NCI-H1436 treated with DMSO at 0.1 percent for 48 hours (cell line): ENCODE measurements around the gene ARHGEF2.
"Not testable (repeated sequence)": the region's sequence is repeated elsewhere in the genome, so short reads cannot be mapped to it uniquely, and the experiment has no call there.

ENCODE experiments used
- DNase-seq: peaks from one replicate; lab custom pipeline; 2025; lab: John Stamatoyannopoulos, UW

The ARHGEF2 gene

DNA sequence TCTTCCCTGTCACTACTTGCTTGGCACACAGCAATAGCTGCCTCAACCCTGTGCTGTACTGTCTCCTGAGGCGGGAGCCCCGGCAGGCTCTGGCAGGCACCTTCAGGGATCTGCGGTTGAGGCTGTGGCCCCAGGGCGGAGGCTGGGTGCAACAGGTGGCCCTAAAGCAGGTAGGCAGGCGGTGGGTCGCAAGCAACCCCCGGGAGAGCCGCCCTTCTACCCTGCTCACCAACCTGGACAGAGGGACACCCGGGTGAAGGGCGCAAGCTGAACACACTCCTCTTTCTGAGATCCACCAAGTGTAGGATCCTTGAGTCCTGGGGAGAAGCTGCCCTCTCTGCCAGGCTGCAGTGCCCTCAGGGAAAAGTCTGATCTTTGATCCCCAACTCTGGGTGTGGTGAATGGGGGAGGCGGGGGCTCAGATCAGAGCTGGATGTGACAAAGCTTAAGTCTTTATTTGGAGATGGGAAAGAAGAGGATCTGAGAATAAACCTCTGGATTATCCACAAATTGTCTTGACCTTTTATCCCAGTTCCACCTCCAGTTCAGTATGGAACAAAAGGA lies 35.7 kb downstream of the ARHGEF2 start:
- DNase-seq: no peak

DNA sequence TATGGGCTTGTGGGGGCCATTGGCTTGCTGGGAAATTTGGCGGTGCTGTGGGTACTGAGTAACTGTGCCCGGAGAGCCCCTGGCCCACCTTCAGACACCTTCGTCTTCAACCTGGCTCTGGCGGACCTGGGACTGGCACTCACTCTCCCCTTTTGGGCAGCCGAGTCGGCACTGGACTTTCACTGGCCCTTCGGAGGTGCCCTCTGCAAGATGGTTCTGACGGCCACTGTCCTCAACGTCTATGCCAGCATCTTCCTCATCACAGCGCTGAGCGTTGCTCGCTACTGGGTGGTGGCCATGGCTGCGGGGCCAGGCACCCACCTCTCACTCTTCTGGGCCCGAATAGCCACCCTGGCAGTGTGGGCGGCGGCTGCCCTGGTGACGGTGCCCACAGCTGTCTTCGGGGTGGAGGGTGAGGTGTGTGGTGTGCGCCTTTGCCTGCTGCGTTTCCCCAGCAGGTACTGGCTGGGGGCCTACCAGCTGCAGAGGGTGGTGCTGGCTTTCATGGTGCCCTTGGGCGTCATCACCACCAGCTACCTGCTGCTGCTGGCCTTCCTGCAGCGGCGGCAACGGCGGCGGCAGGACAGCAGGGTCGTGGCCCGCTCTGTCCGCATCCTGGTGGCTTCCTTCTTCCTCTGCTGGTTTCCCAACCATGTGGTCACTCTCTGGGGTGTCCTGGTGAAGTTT lies 36.4 kb downstream of the ARHGEF2 start:
- no peak for DNase-seq

DNA sequence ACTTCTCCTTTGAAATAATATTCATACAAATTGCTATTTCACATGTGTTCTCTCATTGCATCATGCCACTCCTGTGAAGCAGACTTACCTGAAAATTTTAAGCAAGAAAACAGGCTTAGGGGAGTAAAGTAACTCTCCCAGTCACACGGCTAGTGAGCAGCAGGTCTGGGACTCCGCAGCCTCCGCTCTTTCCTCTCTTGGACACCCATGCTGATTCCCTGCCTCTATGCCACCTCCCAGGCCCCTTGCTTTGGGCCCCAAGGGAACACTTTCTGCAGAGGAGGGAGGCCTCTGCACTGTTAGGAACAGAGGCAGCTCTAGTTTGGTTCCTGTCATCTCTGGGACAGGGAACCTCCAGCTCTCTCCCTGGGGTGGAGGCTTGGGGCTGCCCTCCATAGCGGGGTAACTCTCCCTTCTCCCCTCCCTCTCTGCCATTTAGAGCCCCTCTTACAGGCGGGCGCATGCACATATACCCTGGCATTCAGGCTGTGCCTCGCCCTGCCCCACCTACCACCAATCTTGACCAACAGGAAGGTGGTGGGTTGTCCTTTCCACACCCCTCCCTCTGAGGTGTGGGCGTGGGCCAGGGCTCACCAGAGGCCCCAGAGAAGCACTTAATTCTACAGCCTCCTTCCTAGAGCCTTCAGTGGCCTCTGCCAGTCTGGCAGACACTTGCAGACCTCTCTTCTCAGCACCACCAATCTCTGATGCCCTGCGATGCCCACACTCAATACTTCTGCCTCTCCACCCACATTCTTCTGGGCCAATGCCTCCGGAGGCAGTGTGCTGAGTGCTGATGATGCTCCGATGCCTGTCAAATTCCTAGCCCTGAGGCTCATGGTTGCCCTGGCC lies 37.1 kb downstream of the ARHGEF2 start, which contains the start of gene RXFP4:
Gene RXFP4, plus strand, starts transcription at position 646 of the 852 bp plus-strand sequence. Its CDS starts 72 bp downstream, at position 718.
- no peak for DNase-seq

DNA sequence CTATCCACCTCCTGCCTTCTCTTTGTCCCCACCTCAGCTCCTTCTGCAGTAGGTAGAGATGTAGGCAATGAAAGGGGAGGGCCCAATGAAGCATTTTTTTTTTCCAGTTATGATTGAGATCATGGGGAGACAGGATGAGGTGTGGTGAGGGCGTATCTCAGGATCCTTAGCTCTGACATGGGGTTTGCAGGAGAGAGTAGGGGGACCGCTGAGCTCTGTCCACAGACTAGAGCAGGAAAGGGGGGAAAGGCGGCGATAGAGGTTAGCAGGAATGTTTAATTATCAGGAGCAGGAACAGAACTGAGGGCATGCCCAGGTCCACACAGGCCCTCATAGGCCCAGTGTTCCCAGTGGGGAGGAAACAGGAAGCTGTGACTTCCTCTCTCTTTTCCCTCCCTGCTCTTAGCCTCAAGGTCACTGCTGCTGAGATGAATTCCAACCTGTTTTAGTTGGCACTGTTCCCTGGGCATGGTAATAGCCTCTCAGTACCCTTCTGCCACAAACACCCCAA lies 37.8 kb downstream of the ARHGEF2 start:
- DNase-seq: no peak

DNA sequence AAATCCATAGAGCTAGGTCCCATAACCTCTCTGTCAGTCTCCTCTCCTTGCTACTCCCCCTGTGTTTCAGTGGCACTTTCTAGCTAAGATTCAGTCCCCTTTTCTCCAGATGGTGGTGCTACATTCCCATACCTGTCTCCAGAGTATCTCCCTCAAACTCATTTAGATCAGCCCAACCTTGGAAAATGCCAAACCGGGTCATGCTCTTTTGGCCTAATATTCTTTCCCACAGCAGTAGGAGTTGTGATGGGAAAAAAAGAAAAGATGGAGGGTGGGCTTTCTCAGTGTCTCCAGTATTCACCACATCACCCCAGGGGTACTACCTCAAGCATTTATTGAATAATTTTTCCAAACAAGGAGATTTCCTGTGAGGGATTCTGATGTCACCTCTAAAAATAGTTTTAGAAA lies 40.1 kb downstream of the ARHGEF2 start:
- DNase-seq: peak; percentile 32

DNA sequence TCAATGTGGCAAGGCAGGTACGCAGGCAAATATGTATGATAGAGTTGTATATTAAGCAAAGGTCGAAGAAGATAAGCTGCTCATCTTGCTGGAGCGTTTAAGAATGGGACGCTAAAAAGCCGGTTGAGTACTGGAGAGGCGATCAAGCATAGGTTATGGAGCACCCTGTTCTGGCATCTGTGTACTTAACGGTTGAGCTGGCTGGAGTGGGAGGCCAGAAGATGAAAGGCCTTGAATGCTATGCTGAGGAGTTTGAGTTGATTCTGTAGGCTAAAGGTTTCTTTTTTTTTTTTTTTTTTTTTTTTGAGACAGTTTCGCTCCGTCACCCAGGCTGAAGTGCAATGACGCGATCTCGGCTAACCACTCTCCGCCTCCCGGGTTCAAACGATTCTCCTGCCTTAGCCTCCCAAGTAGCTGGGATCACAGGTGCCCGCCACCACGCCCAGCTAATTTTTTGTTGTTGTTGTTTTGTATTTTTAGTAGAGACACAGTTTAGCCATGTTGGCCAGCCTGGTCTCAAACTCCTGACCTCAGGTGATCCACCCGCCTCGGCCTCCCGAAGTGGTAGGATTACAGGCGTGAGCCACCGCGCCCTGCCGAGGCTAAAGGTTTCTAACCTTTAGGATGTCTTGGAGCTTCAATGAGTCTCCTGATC lies 43.3 kb downstream of the ARHGEF2 start:
- DNase-seq: no peak

DNA sequence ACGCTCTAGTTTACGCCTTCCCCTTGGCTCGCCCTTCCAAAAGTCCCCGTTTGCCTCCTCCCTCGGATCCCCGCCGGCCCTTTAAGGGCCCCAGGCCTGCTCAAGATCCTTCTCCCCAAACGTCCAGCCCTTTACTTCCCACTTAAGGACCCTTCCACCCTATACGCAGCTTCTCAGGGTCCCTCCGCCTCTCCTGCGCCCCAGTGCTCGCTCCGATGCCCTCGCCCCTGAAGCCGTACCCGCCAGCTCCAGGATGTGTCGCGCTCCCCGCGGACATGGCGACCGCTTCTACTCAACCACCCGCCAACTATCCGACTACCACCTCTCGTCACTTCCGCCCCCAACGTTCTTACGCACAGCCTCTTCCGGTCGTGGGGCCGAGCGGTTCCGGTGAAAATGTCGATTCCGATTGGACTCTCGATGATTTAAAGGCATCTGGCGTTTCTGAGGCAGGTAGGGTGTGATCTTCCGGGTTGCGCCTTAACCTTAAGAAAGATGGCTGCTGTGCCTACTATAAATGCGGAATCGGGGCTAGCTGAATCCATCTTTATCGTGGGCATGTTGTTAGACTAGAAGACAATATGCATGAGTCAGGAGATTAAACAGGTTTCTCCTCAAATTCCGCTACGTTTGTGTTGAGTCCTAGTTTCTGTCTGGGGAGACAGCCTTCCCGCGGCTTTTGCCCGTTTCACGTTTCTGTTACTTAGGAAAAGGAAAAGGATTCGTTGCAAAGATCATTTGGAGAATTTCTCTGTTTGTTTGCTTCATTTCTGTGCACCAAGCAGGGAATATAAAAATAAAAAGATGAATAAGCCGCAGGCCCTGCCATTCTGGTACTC lies 44.0 kb downstream of the ARHGEF2 start, which contains the start of gene KHDC4:
Gene KHDC4, minus strand, starts transcription at position 317 of the 839 bp plus-strand sequence. Its CDS starts 40 bp downstream, at position 277.
- DNase-seq: peak; percentile 97

DNA sequence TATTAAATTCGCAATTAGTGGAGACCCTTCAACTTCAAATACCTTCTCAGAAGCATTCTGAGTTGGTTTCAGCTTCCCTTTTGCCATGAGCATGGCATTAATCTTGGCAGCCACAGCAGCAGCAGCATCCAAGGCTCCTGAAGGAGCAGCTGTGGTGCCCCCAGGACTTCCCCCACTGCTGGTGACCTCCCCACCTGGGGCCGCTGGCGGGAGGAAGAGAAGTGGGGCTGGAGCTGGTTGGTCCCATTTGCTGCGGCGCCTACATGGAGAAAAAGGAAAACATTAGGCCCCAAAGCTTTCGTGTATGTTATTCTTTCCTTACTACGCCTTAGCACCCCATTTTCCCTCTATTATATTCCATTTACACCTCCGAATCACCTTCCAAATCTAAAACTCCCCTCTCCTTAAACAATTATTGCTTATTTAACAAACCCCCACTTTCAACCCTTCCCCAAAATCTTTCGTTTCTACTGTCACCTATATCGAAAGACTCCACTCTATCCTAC lies 44.7 kb downstream of the ARHGEF2 start:
- DNase-seq: no peak

DNA sequence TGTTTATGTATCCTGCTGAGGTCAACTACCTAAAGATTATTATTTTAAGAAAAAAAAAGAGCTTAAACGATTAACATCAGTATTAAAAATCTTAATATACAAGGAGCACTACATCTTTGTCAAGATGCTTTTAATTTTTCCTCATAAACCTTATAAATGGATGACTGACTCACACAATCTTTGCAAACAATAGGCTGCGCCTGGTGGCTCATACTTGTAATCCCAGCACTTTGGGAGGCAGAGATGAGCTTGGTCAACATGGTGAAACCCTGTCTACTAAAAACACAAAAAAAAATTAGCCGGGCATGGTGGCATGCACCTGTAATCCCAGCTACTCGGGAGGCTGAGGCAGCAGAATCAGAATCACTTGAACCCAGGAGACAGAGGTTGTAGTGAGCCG lies 45.9 kb downstream of the ARHGEF2 start:
- no peak for DNase-seq

DNA sequence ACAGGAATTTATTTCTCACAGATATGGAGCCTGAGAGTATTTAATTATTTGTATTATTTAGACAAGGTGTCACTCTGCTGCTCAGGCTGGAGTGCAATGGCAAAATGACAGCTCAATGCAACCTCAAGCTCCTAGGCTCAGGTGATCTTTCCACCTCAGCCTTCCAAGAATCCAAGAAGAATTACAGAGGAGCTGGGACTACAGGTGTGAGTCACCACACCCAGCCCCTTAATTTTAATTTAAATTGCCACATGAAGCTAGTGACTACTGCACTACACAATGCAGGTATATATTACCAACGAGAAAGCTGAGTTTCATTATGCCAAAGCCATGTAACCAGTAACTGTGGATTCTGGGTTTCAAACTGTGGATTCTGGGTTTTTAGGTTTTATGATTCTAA lies 46.3 kb downstream of the ARHGEF2 start:
- DNase-seq: no peak

DNA sequence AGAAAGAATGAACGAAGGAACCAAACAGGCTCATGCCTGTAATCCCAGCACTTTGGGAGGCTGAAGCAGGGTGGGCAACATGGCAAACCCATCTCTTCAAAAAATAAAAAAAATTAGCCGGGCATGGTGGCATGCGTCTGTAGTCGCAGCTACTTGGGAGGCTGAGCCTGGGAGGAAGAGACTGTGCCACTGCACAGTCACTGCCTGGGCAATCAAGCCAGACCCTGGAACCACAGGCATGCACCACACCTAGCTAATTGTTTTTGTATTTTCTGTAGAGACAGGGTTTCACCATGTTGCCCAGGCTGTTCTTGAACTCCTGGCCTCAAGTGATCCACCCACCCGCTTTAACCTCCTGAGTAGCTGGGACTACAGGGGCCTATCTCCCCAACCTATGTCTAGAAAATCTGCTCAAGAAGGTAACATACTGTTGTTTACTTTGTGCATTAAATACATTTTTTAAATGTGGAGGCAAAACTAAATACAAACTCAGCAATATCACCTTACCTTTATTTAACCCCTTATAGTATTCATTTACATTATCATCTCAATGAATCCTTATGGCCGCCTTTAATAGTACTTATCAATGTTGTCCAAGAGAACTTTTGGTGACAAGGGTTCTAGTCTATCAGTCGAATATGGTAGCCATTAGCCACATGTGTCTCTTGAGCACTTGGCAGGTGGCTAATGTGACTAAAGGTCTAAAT lies 46.9 kb downstream of the ARHGEF2 start:
- DNase-seq: no peak

DNA sequence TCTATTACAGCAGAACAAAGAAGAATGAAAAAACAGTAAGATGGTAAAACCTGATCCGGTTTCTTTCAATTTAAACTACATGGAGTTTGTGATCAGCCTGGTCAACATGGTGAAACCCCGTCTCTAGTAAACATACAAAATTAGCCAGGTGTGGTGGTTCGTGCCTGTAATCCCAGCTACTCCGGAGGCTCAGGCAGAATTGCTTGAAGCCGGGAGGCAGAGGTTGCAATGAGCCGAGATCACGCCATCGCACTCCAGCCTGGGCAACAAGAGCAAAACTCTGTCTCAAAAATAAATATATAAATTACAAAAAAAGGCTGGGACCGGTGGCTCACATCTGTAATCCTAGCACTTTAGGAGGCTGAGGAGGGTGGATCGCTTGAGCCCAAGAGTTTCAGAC lies 47.6 kb downstream of the ARHGEF2 start:
- DNase-seq: not testable (repeated sequence)

DNA sequence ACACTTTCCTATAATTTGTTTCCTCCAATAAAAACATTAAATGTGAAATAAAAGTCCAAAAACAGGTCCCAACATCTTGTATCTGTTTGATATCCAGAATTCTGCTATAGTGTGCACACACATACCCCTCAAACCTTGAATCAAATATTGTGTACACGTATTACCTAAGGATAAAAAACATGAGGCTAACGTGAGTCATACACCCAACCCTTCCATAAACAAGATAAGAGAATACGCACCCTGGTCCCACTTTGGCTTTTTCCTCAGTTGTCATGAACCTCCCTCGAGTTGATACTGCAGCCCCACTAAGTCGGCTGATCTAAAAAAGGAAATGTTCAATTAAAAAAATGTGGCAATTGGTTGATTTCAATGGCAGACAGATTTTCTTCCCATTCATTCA lies 49.3 kb downstream of the ARHGEF2 start:
- no peak for DNase-seq

DNA sequence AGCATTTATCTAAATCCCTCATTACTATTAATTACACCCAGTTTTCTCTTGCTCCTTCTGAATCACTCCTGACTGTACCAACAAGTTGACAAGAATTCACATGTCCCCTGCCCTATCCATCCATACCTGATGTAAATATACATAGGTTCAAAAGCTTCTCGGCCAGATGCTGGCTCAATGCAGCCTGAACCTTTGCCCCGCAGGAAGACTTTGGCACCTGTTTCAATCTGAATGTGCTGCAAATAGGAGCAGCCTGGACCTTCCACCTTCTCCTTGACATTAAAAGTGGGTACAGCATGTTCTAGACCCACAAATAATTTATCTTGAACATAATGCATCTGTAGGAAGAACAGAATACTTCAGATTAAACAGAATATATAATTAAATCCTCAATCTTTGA lies 52.8 kb downstream of the ARHGEF2 start:
- no peak for DNase-seq

DNA sequence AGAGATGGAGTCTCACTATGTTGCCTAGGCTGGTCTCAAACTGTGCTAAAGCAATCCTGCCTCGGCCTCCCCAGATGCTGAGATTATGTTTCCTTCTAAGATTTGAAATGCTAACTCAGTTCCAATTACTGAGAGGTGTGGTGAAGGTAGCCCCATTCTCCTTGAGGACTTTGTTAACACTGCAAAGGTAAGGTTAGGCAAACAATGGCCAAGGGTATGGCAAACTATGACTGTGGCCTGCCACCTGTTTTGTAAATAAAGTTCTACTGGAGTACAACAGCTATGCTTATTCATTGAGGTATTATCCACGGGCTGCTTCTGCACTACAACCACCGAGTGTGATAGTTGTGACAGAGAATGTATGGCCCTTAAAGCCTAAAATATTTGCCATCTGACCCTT lies 57.6 kb downstream of the ARHGEF2 start:
- DNase-seq: no peak

DNA sequence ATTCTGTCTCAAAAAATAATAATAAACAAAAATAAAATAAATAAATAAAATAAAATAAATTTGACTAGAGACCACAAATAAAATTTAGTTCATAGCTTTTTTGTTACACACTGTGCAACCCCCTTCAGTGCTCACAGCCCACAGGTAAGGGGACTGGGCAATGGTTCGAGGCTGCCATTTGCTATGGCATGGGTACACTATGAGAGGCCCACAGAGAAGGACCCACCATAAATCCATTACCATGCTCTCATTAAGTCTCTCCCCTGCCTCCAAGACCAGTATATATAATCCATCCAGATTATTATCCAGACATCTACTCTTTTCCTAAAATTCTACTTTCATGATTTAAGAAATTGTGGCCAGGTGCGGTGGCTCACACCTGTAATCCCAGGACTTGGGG lies 58.5 kb downstream of the ARHGEF2 start:
- DNase-seq: no peak

DNA sequence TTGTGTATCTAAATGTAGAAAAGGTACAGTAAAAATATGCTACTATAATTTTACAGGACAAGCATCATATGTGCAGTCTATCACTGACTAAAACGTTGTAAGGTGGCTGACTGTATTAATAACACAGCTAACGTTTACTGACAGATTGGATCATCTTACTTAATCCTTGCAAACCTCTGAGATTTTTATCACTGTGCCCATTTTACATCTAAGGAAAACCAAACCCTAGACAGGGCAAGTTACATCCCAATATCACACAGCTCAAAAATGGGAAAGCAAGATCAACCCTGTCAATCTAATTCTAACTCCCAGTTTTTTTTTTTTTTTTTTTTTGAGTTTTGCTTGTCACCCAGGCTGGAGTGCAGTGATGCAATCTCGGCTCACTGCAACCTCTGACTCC lies 59.7 kb downstream of the ARHGEF2 start:
- no peak for DNase-seq

DNA sequence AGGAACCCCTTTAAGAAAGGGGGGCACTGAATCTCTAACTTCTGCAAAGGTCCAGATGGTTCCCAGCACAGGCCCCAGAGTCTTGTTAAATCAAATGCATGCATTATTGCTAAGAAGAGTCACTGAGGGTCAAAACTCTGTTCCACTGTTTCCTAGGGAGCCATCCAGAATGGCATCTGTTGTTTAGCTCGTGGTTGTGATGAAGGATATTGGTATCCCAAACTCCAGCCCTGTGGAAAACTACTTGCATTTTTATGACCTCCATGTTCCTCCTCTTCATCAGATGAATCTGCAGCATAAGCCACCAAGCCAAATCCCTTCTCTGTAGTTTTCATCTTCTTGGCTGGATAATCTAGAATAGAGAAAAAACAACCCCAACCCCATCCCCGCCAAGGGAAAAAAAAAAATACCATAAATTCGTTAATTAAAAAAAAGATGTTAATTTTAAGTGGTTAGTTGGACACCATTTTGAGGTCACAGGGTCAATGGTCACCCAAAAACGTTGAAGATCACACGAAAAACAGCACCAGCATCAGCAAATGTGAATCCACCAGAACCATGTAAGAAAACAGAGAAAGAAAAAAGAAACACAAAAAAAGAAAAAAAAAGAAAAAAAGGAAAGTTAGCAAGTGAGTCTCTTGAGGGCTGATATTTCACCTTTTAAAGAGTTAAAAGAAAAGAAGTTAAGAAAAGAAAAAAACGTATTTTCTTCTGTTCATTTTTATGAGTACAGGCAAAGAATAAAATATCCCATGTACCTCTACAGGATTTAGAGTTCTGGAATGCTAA lies 64.2 kb downstream of the ARHGEF2 start:
- DNase-seq: no peak

DNA sequence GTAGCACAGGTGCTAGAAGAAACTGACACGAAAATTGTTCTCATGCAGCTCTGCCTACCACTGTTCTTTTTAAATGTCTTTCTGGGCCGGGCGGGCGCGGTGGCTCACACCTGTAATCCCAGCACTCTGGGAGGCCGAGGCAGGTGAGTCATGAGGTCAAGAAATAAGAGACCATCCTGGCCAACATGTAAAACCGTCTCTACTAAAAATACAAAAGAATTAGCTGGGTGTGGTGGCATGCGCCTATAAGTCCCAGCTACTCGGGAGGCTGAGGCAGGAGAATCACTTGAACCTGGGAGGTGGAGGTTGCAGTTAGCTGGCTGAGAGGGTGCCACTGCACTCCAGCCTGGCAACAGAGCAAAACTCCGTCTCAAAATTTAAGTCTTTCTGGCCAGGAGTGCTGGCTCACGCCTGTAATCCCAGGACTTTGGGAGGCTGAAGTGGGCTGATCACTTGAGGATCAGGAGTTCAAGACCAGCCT lies 66.3 kb downstream of the ARHGEF2 start:
- DNase-seq: no peak
